H1 (cell line): Measurements from ENCODE around the gene MB. TPM values are rescaled to one million over a fixed set of nuclear protein-coding genes. Genes with fewer than 3 reads are reported as not detected.

ENCODE experiments used
- CTCF ChIA-PET: fragments of 300-600 bp; sonication (Branson Sonifier 250); formaldehyde crosslinking; loops from one replicate; lab custom pipeline; 2021; ENCODE audit not compliant: partially characterized antibody; lab: Charles Lee
- POLR2A ChIA-PET: fragments of 300-600 bp; sonication (Branson Sonifier 250); formaldehyde crosslinking; loops from one replicate; lab custom pipeline; 2021; ENCODE audit warnings: inconsistent platforms; ENCODE audit not compliant: partially characterized antibody; lab: Charles Lee
- DNase-seq, 2 experiments: peaks; one replicate each; pipeline versions ENCODE4 v3.0.0 to v3.0.0-alpha.2; 2010 to 2022; ENCODE audit warnings: low spot score in 2 of 2, low read depth in 1 of 2, mixed read lengths in 1 of 2
- FAIRE-seq: peaks from 2 replicates; lab custom pipeline; 2011; peaks lifted over from hg19 to GRCh38; lab: Jason Lieb, UNC
- H2AFZ ChIP-seq: 2 replicates; pipeline ENCODE4 v1.8.1; 2012; ENCODE audit warnings: low read length, inconsistent platforms
- H2AK5ac ChIP-seq: 2 replicates; pipeline ENCODE4 v1.6.1; 2013; ENCODE audit warnings: low read depth, low read length
- H2BK120ac ChIP-seq: replicated peaks from 2 replicates; pipeline ENCODE3; 2013; ENCODE audit warnings: low read depth, low read length, inconsistent platforms
- H2BK12ac ChIP-seq: 2 replicates; pipeline ENCODE4 v1.6.1; 2013; ENCODE audit warnings: low read depth, low read length
- H2BK15ac ChIP-seq: 2 replicates; pipeline ENCODE4 v1.6.1; 2013; ENCODE audit warnings: low read length
- H2BK20ac ChIP-seq: 2 replicates; pipeline ENCODE4 v1.6.1; 2013; ENCODE audit warnings: low read length
- H2BK5ac ChIP-seq: 2 replicates; pipeline ENCODE4 v1.6.1; 2013; ENCODE audit warnings: low read depth, low read length
- H3K14ac ChIP-seq: 2 replicates; pipeline ENCODE4 v1.6.1; 2013; ENCODE audit warnings: inconsistent platforms; ENCODE audit not compliant: insufficient read length
- H3K18ac ChIP-seq: 2 replicates; pipeline ENCODE4 v1.6.1; 2013; ENCODE audit warnings: low read length; ENCODE audit errors: extremely low read depth
- H3K23ac ChIP-seq: 2 replicates; pipeline ENCODE4 v1.6.1; 2013; ENCODE audit warnings: inconsistent platforms; ENCODE audit not compliant: insufficient read length
- H3K23me2 ChIP-seq: 2 replicates; pipeline ENCODE4 v1.6.1; 2013; ENCODE audit warnings: low read depth, low read length
- H3K27ac ChIP-seq: 2 replicates; pipeline ENCODE4 v1.6.1; 2011; ENCODE audit warnings: low read depth, low read length, inconsistent platforms
- H3K27me3 ChIP-seq, 4 experiments: replicated peaks in 1 of 4; 1 replicate in 1 of 4; 2 replicates in 3 of 4; pipeline versions ENCODE4 v1.6.1 to v1.8.1; 2011 to 2013; ENCODE audit warnings: low read length in 3 of 4, mild to moderate bottlenecking in 3 of 4, inconsistent platforms in 2 of 4, mixed read lengths in 2 of 4, moderate library complexity in 1 of 4; ENCODE audit not compliant: control insufficient read depth in 3 of 4, insufficient read depth in 3 of 4; ENCODE audit errors: extremely low read depth in 1 of 4
- H3K36me3 ChIP-seq, 4 experiments: 2 replicates each; pipeline versions ENCODE4 v1.6.1 to v1.8.1; 2011 to 2013; ENCODE audit warnings: mild to moderate bottlenecking in 4 of 4, low read length in 3 of 4, moderate library complexity in 2 of 4, control low read depth in 1 of 4, inconsistent platforms in 1 of 4; ENCODE audit not compliant: insufficient read depth in 4 of 4, control insufficient read depth in 2 of 4
- H3K4ac ChIP-seq: replicated peaks from 2 replicates; pipeline ENCODE3; 2013; ENCODE audit warnings: low read length, low read depth, mixed read lengths, inconsistent platforms; ENCODE audit not compliant: insufficient read length
- H3K4me1 ChIP-seq, 4 experiments: replicated peaks in 1 of 4; 1 replicate in 1 of 4; 2 replicates in 3 of 4; pipeline versions ENCODE4 v1.6.1 to v1.8.1; 2011 to 2013; ENCODE audit warnings: low read length in 3 of 4, inconsistent platforms in 2 of 4, mixed read lengths in 1 of 4; ENCODE audit not compliant: insufficient read depth in 4 of 4, control insufficient read depth in 3 of 4
- H3K4me2 ChIP-seq, 2 experiments: 2 replicates each; pipeline versions ENCODE4 v1.6.1 to v1.8.1; 2011 to 2013; ENCODE audit warnings: low read depth in 2 of 2, low read length in 2 of 2, control low read depth in 1 of 2, inconsistent platforms in 1 of 2, mild to moderate bottlenecking in 1 of 2; ENCODE audit not compliant: insufficient read depth in 1 of 2
- H3K4me3 ChIP-seq, 4 experiments: fragments of 200-600, 300-600 bp in 1 of 4; sonication (generic), shearing (Covaris generic), sonication (Bioruptor Twin) in 1 of 4; 2 replicates each; pipeline versions ENCODE4 v1.5.1 to v1.8.1; 2011 to 2016; ENCODE audit warnings: low read length in 4 of 4, low read depth in 3 of 4, control low read depth in 2 of 4, inconsistent platforms in 2 of 4, mild to moderate bottlenecking in 2 of 4, mixed read lengths in 1 of 4, moderate library complexity in 1 of 4; ENCODE audit not compliant: insufficient read depth in 2 of 4; ENCODE audit errors: extremely low read depth in 1 of 4
- H3K56ac ChIP-seq: replicated peaks from 2 replicates; pipeline ENCODE3; 2013; ENCODE audit warnings: low read depth, mild to moderate bottlenecking, mixed read lengths, low read length, inconsistent platforms; ENCODE audit not compliant: insufficient read length
- H3K79me1 ChIP-seq: 2 replicates; pipeline ENCODE4 v1.6.1; 2013; ENCODE audit warnings: low read depth, low read length, control low read depth
- H3K79me2 ChIP-seq, 2 experiments: 2 replicates each; pipeline versions ENCODE4 v1.6.1 to v1.8.1; 2012 to 2013; ENCODE audit warnings: low read length in 2 of 2, mild to moderate bottlenecking in 2 of 2, inconsistent platforms in 1 of 2; ENCODE audit not compliant: insufficient read depth in 2 of 2, control insufficient read depth in 1 of 2
- H3K9ac ChIP-seq, 4 experiments: replicated peaks in 1 of 4; 1 replicate in 1 of 4; 2 replicates in 3 of 4; pipeline versions ENCODE4 v1.6.1 to v1.8.1; 2011 to 2013; ENCODE audit warnings: low read depth in 3 of 4, low read length in 3 of 4, control low read depth in 2 of 4, mild to moderate bottlenecking in 2 of 4, moderate library complexity in 2 of 4, inconsistent platforms in 1 of 4; ENCODE audit errors: extremely low read depth in 1 of 4
- H3K9me3 ChIP-seq, 2 experiments: 2 replicates each; pipeline versions ENCODE4 v1.6.1 to v1.8.1; 2012 to 2013; ENCODE audit warnings: mild to moderate bottlenecking in 2 of 2, moderate library complexity in 2 of 2, control low read depth in 1 of 2, inconsistent platforms in 1 of 2, low read depth in 1 of 2, low read length in 1 of 2, mixed read lengths in 1 of 2; ENCODE audit not compliant: insufficient read depth in 2 of 2
- H4K20me1 ChIP-seq, 2 experiments: replicated peaks in 1 of 2; 2 replicates each; pipeline versions ENCODE3 to v1.8.1; 2011 to 2013; ENCODE audit warnings: inconsistent platforms in 2 of 2, low read length in 2 of 2, mild to moderate bottlenecking in 1 of 2; ENCODE audit not compliant: insufficient read depth in 2 of 2, control insufficient read depth in 1 of 2
- H4K5ac ChIP-seq: 2 replicates; pipeline ENCODE4 v1.6.1; 2013; ENCODE audit warnings: low read length, low read depth, mixed read lengths, inconsistent platforms; ENCODE audit not compliant: insufficient read length
- H4K8ac ChIP-seq: 2 replicates; pipeline ENCODE4 v1.8.0; 2013; ENCODE audit warnings: mild to moderate bottlenecking, moderate library complexity, low read length, inconsistent platforms; ENCODE audit not compliant: insufficient read depth; ENCODE audit errors: extremely low read depth
- H4K91ac ChIP-seq: replicated peaks from 2 replicates; pipeline ENCODE3; 2013; ENCODE audit warnings: low read length, mixed read lengths, inconsistent platforms; ENCODE audit not compliant: insufficient read length
- RAD21 ChIP-seq, 2 experiments: IDR thresholded peaks in 1 of 2; conservative IDR thresholded peaks in 1 of 2; 2 replicates each; pipeline ENCODE4 v1.6.1; 2011; ENCODE audit warnings: low read depth in 2 of 2, low read length in 2 of 2, improper control_type of control experiment in 1 of 2, inconsistent platforms in 1 of 2, mild to moderate bottlenecking in 1 of 2, moderate library complexity in 1 of 2
- WGBS, 2 experiments: shearing (Covaris generic) in 1 of 2; methylation state at CpG; one replicate each; pipeline versions ENCODE4 v1.1.6 to v1.1.7; 2013 to 2015; ENCODE audit warnings: low lambda C conversion rate in 2 of 2, mixed read lengths in 2 of 2, inconsistent platforms in 1 of 2, low coverage in 1 of 2, missing lambda C conversion rate in 1 of 2; ENCODE audit not compliant: insufficient replicate concordance in 2 of 2, insufficient coverage in 1 of 2, insufficient read length in 1 of 2; ENCODE audit errors: extremely low coverage in 1 of 2, missing lambda C conversion rate in 1 of 2; 5-methylcytosine and 5-hydroxymethylcytosine counted together
- polyA plus RNA-seq, 7 experiments: library from polyadenylated mRNA; depleted of rRNA in 3 of 7; stranded (reverse) in 5 of 7; unstranded in 2 of 7; fragments of >200 nt in 5 of 7; fragments of 200-250 nt in 2 of 7; gene quantifications; 1 replicate in 5 of 7; 2 replicates in 1 of 7; 4 replicates in 1 of 7; pipeline versions ENCODE4 v1.2.1 to v1.2.3, GENCODE V29; 2011 to 2013; ENCODE audit warnings: missing spikeins in 2 of 7, mixed read lengths in 2 of 7
- total RNA-seq: library from RNA; stranded (reverse); fragmentation: NEBNext Ultra II Directional; extraction: Animal tissue kit (Norgen Biotek cat#: 25700); gene quantifications from 2 replicates; pipeline ENCODE4 v1.2.1, GENCODE V29; 2021

MB gene
- total and polyA plus RNA-seq, 2 of the 8 experiments (the other 6 are each of a cell fraction or from before 2014, with no cell fraction given), result 1.5 TPM; not detected in 1

GRCh38 chr22:35569916-35570315 lies 47.2 kb downstream of the MB start:
- H3K27ac ChIP-seq, result no peak overlapping the region
- DNase-seq (no peak), FAIRE-seq (no peak)
- H3K36me3 ChIP-seq, result no peaks in the 10 kb centered on the region
- H3K23me2 ChIP-seq, result no peaks in the 10 kb centered on the region
- H3K4me1 ChIP-seq, result peaks cover 0 to 3% (median 0%) of the 10 kb centered on the region in 4 experiments; a peak in 1 of 7 replicates
- no peak overlapping the region; the same call in 1 of the 2 replicates for H4K8ac ChIP-seq
- H3K4me3 ChIP-seq, result no peak overlapping the region
- no peak overlapping the region for H3K9ac ChIP-seq
- no peak overlapping the region for H2AK5ac ChIP-seq
- no peak overlapping the region for H3K18ac ChIP-seq
- no peak overlapping the region for H4K91ac ChIP-seq
- CTCF ChIA-PET, result interaction anchor here (0.6 to 2.3 kb wide), 6 partner anchors 13 to 410 kb away, joined by 3 to 17 read pairs (median 4); no protein-coding TSS in a partner anchor
- H3K9me3 ChIP-seq, result no peaks in the 10 kb centered on the region
- H2BK20ac ChIP-seq, result no peak overlapping the region
- no peaks in the 10 kb centered on the region for H3K27me3 ChIP-seq
- H4K5ac ChIP-seq, result no peak overlapping the region
- no peak overlapping the region for H3K14ac ChIP-seq
- H3K56ac ChIP-seq, result no peak overlapping the region
- no peaks in the 10 kb centered on the region for H3K79me2 ChIP-seq
- H2BK15ac ChIP-seq, result no peak overlapping the region
- H2BK5ac ChIP-seq, result no peak overlapping the region
- H3K4ac ChIP-seq, result no peak overlapping the region
- no peak overlapping the region for H2BK12ac ChIP-seq
- no peaks in the 10 kb centered on the region for H4K20me1 ChIP-seq
- H3K23ac ChIP-seq, result no peak overlapping the region
- POLR2A ChIA-PET, result no interaction called here
- 94% methylated on average over 13 of the region's 13 CpGs; no CpG with 5 or more reads in 1 of the 2 experiments for WGBS, 2 experiments
- no peak overlapping the region for H2AFZ ChIP-seq
- H2BK120ac ChIP-seq, result no peak overlapping the region
- no peaks in the 10 kb centered on the region for H3K79me1 ChIP-seq
- H3K4me2 ChIP-seq, result no peak overlapping the region
- no peak for TF ChIP-seq RAD21 (IDR thresholded peaks at IDR 0.05 in 1 of 2, conservative IDR thresholded peaks at IDR 0.05 in 1 of 2; ENCODE audit: low read depth in 2 of 2, low read length in 2 of 2)
